ENCODE measurements around the gene CDRT15. TPM values are rescaled to one million over a fixed set of nuclear protein-coding genes. Genes with fewer than 3 reads are reported as not detected.
"Not testable (repeated sequence)": the region's sequence is repeated elsewhere in the genome, so short reads cannot be mapped to it uniquely, and the experiment has no call there.

The CDRT15 gene
- total RNA-seq: not detected
- long read RNA-seq: 0 reads

- DNase-seq; intact Hi-C loops (cut with DNase I); ATAC-seq (ENCODE audit: poor library complexity): not testable (repeated sequence)
Observed at GRCh38 chr17:14236762-14237161, at the start of gene CDRT15. TSS of gene CDRT15 (minus strand) at chr17:14236862. CDS start at chr17:14236833, 29 bp downstream.

GRCh38 chr17:14282726-14283125, 46.1 kb upstream of the CDRT15 start:
- intact Hi-C loops (cut with DNase I): no loop called here
- DNase-seq (no peak), ATAC-seq (ENCODE audit: poor library complexity) (no peak)

GRCh38 chr17:14281530-14281929, 44.9 kb upstream of the CDRT15 start:
- DNase-seq (no peak), ATAC-seq (ENCODE audit: poor library complexity) (no peak)
- intact Hi-C loops (cut with DNase I): no loop called here

- DNase-seq: no peak
- no peak for ATAC-seq (ENCODE audit: poor library complexity)
- intact Hi-C loops (cut with DNase I): no loop called here
Observed at GRCh38 chr17:14276535-14277250, 40.0 kb upstream of the CDRT15 start.

GRCh38 chr17:14270508-14270907, 33.8 kb upstream of the CDRT15 start:
- intact Hi-C loops (cut with DNase I): no loop called here
- no peak for DNase-seq
- ATAC-seq (ENCODE audit: poor library complexity): no peak

GRCh38 chr17:14269473-14269872, 32.8 kb upstream of the CDRT15 start:
- DNase-seq (no peak), ATAC-seq (ENCODE audit: poor library complexity) (no peak)
- intact Hi-C loops (cut with DNase I): no loop called here

- intact Hi-C loops (cut with DNase I): no loop called here
- ATAC-seq (ENCODE audit: poor library complexity) (no peak), DNase-seq (no peak)
Observed at GRCh38 chr17:14268264-14268663, 31.6 kb upstream of the CDRT15 start.

GRCh38 chr17:14261406-14261805, 24.7 kb upstream of the CDRT15 start:
- intact Hi-C loops (cut with DNase I): no loop called here
- ATAC-seq (ENCODE audit: poor library complexity) (no peak), DNase-seq (no peak)

- ATAC-seq (ENCODE audit: poor library complexity) (no peak), DNase-seq (no peak)
- intact Hi-C loops (cut with DNase I): no loop called here
Observed at GRCh38 chr17:14245629-14246028, 9.0 kb upstream of the CDRT15 start.

GRCh38 chr17:14245002-14245401, 8.3 kb upstream of the CDRT15 start:
- ATAC-seq (ENCODE audit: poor library complexity): no peak
- no peak for DNase-seq
- intact Hi-C loops (cut with DNase I): no loop called here

- intact Hi-C loops (cut with DNase I); ATAC-seq (ENCODE audit: poor library complexity); DNase-seq: not testable (repeated sequence)
Observed at GRCh38 chr17:14239271-14239670, 2.6 kb upstream of the CDRT15 start.

- ATAC-seq (ENCODE audit: poor library complexity); intact Hi-C loops (cut with DNase I); DNase-seq: not testable (repeated sequence)
Observed at GRCh38 chr17:14236032-14236431, 630 bp downstream of the CDRT15 start.

GRCh38 chr17:14235047-14235446, 1.6 kb downstream of the CDRT15 start:
- ATAC-seq (ENCODE audit: poor library complexity); DNase-seq; intact Hi-C loops (cut with DNase I): not testable (repeated sequence)

GRCh38 chr17:14231187-14231586, 5.5 kb downstream of the CDRT15 start:
- ATAC-seq (ENCODE audit: poor library complexity); intact Hi-C loops (cut with DNase I): not testable (repeated sequence)

GRCh38 chr17:14228903-14229302, 7.8 kb downstream of the CDRT15 start:
- intact Hi-C loops (cut with DNase I): no loop called here
- DNase-seq (no peak), ATAC-seq (ENCODE audit: poor library complexity) (no peak)

More at GRCh38 chr17:14231187-14231586, 5.5 kb downstream of the CDRT15 start:
- not testable (repeated sequence) for DNase-seq

GRCh38 chr17:14227052-14227451, 9.6 kb downstream of the CDRT15 start:
- ATAC-seq (ENCODE audit: poor library complexity): no peak
- DNase-seq: no peak
- intact Hi-C loops (cut with DNase I): no loop called here

- no peak for ATAC-seq (ENCODE audit: poor library complexity)
- no peak for DNase-seq
- intact Hi-C loops (cut with DNase I): no loop called here
Observed at GRCh38 chr17:14225254-14225980, 11.2 kb downstream of the CDRT15 start.

GRCh38 chr17:14222611-14223010, 14.1 kb downstream of the CDRT15 start:
- DNase-seq (no peak), ATAC-seq (ENCODE audit: poor library complexity) (no peak)
- intact Hi-C loops (cut with DNase I): no loop called here

- no peak for DNase-seq
- intact Hi-C loops (cut with DNase I): no loop called here
- no peak for ATAC-seq (ENCODE audit: poor library complexity)
Observed at GRCh38 chr17:14214271-14214670, 22.4 kb downstream of the CDRT15 start.

GRCh38 chr17:14212401-14212800, 24.3 kb downstream of the CDRT15 start:
- ATAC-seq (ENCODE audit: poor library complexity) (no peak), DNase-seq (no peak)
- intact Hi-C loops (cut with DNase I): no loop called here
